PC-3 (cell line): Measurements from ENCODE around the gene MROH2A.

Experiments used
- EZH2phosphoT487 ChIP-seq: fragments of 300-600 bp; sonication (generic); IDR thresholded peaks from 2 replicates; pipeline ENCODE4 v1.6.1; 2018; ENCODE audit warnings: mild to moderate bottlenecking, antibody characterized with exemption, low read length, borderline replicate concordance
- TF ChIP-seq, protein P1 (sequence below): fragments of 300-600 bp; sonication (generic); conservative IDR thresholded peaks from 2 replicates; pipeline ENCODE4 v1.5.1; 2017; ENCODE audit warnings: antibody characterized with exemption, low read depth, mild to moderate bottlenecking, low read length

DNA sequence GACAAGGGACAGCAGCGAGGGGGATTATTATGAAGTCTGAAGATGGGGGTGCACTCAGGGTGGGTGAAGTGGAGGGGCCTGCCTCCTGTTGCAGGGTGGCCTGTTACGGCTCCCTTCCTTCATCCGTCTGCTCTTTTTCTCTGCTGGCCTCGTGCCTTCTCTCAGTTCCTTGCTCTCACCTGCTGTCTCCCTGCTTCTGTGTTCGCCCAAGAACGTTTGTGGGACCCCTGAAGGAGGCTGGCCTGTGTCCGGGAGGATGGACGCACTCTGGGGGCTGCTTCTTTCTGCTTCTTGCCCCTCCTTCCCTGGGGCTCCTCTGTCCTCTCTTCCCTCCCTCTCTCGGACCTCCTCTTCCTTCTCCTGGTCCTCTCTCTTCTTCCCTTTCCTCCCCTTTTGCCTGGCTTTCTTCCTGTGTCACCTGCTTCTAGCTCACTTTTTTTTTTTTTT is 13.8 kb downstream of the MROH2A start:
- TF ChIP-seq, protein P1, sequence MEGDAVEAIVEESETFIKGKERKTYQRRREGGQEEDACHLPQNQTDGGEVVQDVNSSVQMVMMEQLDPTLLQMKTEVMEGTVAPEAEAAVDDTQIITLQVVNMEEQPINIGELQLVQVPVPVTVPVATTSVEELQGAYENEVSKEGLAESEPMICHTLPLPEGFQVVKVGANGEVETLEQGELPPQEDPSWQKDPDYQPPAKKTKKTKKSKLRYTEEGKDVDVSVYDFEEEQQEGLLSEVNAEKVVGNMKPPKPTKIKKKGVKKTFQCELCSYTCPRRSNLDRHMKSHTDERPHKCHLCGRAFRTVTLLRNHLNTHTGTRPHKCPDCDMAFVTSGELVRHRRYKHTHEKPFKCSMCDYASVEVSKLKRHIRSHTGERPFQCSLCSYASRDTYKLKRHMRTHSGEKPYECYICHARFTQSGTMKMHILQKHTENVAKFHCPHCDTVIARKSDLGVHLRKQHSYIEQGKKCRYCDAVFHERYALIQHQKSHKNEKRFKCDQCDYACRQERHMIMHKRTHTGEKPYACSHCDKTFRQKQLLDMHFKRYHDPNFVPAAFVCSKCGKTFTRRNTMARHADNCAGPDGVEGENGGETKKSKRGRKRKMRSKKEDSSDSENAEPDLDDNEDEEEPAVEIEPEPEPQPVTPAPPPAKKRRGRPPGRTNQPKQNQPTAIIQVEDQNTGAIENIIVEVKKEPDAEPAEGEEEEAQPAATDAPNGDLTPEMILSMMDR, result no peak
- no peak for TF ChIP-seq EZH2phosphoT487
